AML-193 (cell line): Measurements from ENCODE around the gene GAL.

Experiments
- DNase-seq, 2 experiments: peaks; one replicate each; lab custom pipeline; 2025; lab: John Stamatoyannopoulos, UW

Gene GAL

DNA sequence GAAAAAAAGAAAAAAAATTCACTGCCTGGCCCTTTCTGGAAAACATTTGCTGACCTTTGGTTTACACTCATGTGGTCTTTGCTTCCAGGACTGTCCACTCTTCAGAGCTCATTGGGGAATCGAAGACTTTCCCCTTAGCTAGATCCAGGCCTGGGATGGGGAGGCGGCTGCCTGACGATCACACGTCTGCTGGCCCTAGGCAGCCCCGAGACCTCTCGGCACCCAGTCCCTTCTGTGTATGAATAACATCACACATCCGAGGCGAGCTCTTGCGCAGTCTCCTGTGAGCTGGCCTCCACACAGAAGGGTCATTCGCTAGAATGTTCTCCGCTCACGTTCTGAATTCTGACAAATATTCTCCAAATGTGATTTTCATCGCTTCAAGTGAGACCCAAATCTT is 25.7 kb upstream of the GAL start:
- DNase-seq: no peak

DNA sequence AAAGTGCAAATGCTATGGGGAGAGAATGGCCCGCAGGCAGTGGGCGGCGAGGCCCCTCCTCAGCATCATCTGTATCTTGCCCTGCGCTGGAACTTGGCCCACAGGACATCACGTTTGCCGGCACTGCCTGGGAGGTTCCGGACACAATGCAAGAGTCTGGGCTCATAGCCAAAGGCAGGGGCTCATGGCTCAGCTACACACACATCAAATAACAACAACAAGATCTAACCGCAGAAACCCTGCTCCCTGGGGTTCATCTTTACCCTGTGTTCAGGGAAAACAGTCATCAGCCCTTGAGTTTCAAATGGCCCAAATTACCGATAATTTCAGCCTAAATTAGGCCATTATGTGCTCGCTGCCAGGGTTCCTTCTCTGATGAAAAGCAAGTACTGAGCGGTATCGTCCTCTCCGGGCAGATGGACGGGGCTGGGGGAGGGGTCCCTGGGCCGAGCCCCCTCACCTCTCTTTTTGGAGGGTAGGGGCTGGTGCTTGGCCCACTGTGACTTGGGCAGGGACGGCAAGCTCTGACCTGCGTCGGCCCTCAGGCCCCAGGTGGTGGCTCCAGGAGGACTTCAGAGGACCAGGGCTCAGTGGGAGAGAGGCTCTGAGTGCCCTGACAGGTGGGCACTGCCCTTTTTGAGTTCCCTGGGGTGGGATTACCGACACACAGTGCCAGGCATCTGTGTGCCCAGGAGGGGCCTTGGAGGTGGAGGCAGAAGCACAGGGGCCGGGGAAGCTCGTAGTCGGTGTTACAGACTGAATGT is 25.0 kb upstream of the GAL start:
- DNase-seq: no peak

DNA sequence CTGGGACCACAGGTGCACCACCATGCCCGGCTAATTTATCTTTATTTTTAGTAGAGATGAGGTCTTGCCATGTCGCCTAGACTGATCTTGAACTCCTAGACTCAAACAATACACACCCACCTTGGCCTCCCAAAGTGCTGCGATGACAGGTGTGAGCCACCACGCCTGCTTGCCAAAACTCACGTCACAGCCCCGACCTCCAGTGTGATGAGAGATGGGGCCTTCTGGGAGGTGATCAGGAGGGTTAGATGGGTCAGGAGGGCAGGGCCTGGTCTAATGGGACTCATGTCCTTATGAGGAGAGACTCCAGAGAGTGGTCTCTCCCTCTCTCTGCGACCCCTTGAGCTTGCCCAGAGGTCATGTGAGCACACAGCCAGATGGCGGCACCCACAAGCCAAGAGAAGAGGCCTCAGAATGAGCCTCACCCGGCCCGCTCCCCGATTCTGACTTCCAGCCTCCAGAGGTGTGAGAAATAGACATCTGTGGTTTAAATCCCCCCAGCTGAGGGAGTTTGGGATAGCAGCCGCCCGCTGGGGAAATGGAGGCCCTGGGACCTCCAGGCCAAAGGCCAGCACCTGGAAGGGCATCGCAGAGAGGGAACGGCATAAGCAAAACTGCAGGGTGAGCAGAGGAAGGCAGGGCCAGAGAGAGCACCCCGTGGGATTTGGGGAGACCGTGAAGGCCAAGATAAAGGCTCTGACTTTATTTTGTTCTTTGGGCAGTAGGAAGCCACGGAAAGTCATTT is 24.1 kb upstream of the GAL start:
- no peak for DNase-seq

- DNase-seq: no peak
Observed at GRCh38 chr11:68661014-68661413, 23.3 kb upstream of the GAL start.

DNA sequence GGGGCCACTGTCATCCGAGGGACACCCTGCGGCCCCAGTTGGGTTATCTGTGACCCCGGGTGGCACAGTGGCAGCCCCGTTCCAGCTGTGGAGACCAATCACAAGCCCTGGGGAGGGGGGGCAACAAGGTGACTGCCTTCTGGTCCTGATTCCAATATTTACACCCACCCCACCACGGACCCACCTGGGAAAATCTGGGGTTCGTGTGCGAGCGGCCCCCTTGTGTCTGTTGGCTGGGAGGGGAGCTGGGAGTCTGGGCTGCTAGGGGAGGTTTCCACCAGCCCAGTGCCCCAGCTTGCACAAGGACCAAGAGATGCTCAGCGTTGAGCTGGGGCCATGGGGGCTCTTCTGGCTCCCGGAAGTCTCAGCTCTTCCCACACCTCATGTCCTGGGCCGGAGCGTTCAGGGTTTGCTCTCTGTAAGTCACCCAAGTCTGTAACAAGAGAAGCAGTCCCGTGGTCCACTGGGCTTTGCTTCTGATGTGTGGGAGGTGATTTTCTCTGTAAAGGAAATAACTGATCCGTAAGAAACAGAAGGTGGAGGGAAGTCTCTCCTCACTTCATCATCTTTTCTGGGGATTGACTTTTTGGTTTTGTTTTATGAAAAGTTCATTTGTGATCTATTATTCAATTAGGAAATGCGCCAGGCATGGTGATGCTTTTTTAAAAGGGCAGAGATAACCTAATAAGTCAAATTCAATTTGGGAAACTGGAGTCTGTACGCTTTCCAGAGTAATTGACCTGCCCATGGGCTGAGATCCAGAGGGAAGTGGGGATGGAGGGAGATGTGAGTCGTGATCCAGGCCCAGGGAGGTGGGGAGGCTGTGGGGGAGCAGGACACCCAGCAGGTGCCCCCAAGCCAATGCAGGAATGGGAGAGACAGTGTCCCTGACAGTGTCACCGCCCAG is 22.4 kb upstream of the GAL start:
- DNase-seq: no peak

- DNase-seq: no peak
Observed at GRCh38 chr11:68663482-68664010, 20.8 kb upstream of the GAL start.

DNA sequence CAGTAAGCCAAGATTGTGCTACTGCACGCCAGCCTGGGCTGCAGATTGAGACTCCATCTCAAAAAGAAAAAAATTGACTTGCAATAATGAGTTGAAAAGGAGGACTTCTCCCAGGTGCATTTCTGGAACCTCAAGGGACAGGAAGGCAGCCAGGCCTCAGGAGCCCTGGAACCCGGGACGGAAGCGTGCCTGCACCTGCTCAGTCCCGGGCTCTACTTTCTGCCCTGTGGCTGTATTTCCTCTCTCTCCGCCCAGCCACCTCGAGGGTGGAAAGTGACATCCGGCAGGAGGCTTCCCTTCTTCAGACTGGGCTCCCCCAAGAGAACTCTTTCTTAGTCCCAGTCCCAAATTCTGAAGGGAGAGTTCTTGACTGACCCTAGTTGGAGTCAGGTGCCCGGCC is 20.2 kb upstream of the GAL start:
- DNase-seq: no peak

DNA sequence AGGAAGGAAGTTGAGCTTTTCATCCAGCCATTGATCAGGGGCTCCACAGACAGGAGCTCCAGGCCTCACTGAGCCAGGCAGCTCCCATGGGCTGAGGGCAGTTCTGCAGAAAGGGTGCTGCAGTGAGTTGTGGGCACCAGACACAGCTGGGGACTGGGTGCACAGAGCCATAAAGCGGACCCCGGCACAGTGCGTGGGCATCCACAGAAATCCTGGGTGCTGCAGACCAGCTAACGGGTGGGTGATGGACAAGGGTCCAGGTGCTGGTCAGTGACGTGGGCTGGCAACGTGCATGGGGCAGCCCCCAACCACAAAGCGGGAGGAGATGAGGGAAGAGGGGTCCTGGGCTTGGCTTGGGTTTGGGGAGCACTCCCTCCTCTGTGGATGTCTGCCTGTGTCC is 19.4 kb upstream of the GAL start:
- DNase-seq: no peak

DNA sequence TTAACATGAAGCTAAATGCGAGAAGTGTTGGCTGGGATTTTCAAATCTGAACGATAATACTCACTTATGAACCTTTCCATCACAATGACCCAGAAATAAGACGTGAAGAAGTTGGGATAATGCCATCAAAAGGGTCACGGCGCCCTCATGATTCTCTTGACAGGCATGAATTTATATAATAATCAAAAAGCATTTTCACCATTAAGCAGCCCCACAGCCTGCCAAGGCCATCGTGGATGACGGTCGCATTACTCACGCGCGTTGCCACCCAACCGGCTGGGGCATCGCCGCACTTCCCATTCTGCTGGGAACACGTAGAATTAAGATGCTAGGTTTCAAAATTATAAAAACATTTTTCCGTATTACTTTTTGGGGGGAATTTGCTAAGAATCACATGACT is 18.9 kb upstream of the GAL start:
- DNase-seq: no peak

- no peak for DNase-seq
Observed at GRCh38 chr11:68666849-68667248, 17.5 kb upstream of the GAL start.

DNA sequence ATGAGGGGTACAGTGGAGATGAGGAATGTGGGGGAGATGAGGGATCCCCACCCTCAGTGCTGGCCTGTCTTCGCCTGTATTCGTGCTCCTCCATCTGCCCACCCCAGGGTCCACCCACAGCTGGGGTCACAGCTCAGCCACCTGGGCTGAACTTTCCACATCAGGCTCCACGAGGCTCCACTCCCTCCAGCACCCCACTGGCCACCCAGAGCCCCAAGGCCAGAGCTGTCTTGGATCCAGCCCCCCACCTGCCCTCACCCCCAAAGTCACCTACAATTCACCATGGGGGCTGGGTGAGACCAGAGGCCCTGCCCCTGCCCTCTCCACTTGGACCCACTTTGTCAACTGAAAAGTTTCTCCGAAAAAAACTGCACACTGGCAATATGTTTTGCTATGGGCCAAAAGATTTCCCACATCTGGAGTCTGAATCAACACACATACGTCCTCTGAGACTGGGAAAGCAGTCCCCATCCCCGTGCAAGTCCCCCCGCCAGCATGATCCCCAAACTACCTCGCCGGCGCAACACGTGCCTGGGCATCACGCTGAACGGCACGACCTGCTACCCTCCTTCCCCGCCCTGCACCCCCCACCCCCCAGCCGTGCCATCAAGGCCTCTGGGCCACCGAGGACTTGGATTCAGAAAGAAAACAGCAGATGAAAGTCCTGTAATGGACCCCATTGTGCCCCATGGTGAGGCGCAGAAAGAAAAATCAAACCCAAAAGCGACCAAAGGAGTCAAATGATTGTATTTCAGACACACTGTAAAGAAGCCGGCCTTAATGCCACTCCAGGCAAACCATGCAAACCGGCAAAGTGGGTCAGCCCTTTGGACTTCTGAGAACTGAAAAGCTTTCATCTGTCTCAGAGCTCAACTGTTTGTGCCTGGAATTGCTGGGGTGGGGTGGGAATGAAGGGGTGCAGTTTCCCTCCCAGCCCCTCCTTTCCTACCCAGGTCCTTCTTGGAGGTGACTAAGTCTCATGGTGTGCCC is 16.5 kb upstream of the GAL start:
- DNase-seq: no peak

DNA sequence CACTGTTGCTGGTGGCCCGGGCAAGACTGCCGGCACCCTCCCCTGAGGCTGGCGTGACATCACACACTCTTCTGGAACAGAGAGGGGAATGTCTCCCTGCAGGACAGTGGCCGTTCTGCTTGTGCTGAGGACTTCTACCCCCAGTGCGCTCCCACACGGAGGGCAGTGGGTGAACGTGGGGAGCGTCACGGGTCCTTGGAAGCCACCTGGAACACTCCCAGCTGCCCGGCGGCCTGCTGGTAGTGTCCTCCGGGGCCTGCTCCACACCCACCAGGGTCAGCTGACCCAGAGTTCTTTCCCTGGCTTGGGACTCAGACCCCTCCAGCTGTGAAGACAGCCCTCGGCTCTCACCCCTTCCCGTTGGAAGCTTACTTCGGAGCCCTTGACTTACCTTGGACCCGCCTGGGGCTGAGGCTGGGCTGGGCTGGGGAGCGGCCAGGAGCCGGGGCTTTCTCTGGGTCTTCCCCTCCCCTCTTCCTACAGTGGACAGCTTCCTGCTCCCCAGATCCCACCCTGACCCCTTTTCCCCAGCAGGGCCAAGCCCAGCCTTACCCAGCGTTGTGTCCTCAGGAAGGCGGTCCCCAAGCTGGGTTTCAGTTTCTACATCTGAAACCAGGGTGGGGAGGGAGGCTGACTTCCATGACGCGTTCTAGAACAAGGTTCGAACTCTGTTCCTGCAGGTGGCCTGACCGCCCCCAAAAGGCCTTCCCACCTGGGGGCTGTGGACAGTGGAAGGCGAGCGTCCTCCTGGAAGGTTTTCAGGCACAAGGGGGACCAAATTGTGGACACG is 14.8 kb upstream of the GAL start:
- DNase-seq: no peak

GRCh38 chr11:68670208-68670992 is 13.9 kb upstream of the GAL start:
- DNase-seq: no peak

DNA sequence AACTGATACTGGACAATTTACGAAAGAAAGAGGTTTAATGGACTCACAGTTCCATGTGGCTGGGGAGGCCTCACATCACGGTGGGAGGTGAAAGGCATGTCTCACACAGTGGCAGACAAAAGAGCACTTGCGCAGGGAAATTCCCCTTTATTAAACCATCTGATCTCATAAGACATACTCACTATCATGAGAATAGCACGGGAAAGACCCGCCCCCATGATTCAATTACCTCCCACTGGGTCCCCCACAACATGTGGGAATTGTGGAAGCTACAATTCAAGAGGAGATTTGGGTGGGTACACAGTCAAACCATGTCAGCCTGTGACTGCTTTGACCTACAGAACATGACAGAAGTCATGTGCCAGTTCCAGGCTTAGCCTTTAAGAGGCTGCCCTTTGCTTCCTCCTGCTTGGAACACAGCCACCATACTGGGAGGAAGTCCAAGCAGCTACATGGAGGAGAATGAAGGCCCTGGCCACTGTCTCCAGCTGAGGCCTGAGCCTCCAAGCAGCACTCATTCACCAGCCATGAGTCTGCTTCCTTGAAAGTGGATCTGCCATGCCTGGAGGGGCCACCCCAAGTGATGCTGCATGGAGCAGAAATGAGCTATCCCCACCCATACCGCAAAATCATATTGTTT is 10.9 kb upstream of the GAL start:
- DNase-seq: no peak

- DNase-seq: no peak
Observed at GRCh38 chr11:68673991-68674390, 10.4 kb upstream of the GAL start.

- no peak for DNase-seq
Observed at GRCh38 chr11:68674461-68674860, 9.9 kb upstream of the GAL start.

DNA sequence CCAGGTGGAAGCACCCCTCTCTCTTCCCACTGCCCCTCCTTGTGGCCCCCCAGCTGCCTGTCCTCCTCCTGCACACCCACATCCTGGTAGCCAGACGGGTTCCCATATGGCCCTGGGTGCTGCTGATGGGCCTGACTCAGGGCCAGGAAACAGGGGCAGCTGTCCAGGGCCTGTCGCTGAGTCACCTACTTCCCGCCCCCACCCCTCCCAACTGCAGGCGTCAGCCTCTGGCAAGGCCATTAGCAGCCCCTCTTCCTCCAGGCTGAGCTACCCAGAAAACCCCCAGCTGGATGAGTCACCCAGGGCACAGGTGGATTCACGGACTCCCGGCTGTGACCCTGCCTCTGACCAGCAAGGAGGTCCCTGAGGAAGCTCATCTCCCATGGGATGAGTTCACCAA is 6.9 kb upstream of the GAL start:
- no peak for DNase-seq

DNA sequence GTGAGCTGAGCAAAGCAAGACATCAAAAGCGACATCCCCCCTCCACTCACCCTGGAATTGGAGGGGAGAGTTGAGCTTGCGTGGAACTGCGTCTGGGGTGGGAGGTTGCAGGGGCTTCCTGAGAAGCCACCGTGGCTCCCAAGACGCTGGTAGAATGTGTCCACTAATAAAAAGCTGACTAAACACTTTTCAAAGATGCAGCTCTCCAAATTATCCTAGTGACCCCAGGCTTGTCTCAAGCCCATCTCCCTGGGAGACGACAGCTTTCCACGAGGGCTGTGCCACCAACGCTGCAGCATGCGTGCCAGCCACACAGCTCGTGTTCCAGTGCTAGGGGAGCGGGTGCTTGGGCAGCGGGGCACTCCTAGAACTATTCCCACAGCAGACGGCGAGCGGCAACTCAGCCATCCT is 6.3 kb upstream of the GAL start:
- DNase-seq: no peak
